RCC 7860 (cell line): ENCODE measurements around the gene ZMYND10.
"Not testable (repeated sequence)": the region's sequence is repeated elsewhere in the genome, so short reads cannot be mapped to it uniquely, and the experiment has no call there.

ENCODE experiments used
- DNase-seq: peaks from one replicate; pipeline ENCODE4 v3.0.0-alpha.2; 2015; ENCODE audit warnings: low spot score
- FAIRE-seq: peaks from 2 replicates; lab custom pipeline; 2012; peaks lifted over from hg19 to GRCh38; lab: Jason Lieb, UNC

The ZMYND10 gene

GRCh38 chr3:50312041-50312440, 33.5 kb downstream of the ZMYND10 start:
- not testable (repeated sequence) for DNase-seq, FAIRE-seq

GRCh38 chr3:50304601-50305000, 40.9 kb downstream of the ZMYND10 start:
- no peak for FAIRE-seq

GRCh38 chr3:50303013-50303815, 42.3 kb downstream of the ZMYND10 start, which contains the start of gene HYAL1:
Gene HYAL1, minus strand, starts transcription at chr3:50303574. Its CDS starts 618 bp downstream, at chr3:50302956.
- no peak for DNase-seq
- FAIRE-seq: no peak

More at GRCh38 chr3:50304601-50305000, 40.9 kb downstream of the ZMYND10 start:
- peak; percentile 9 for DNase-seq

- DNase-seq (no peak), FAIRE-seq (no peak)
Measured at GRCh38 chr3:50302095-50303012, 43.2 kb downstream of the ZMYND10 start.

GRCh38 chr3:50300681-50301254, 44.8 kb downstream of the ZMYND10 start:
- DNase-seq (no peak), FAIRE-seq (no peak)

GRCh38 chr3:50299929-50300680, 45.4 kb downstream of the ZMYND10 start:
- FAIRE-seq (no peak), DNase-seq (peak; percentile 14)

GRCh38 chr3:50299638-50299928, 45.9 kb downstream of the ZMYND10 start:
- FAIRE-seq (no peak), DNase-seq (no peak)

GRCh38 chr3:50298836-50299637, 46.5 kb downstream of the ZMYND10 start, which contains the start of the genes HYAL3 and NAA80:
Gene HYAL3, minus strand, starts transcription at chr3:50299405. Its CDS starts 3,803 bp downstream, at chr3:50295602.
Gene NAA80, minus strand, starts transcription at chr3:50299405. Its CDS starts 1,942 bp downstream, at chr3:50297463.
- DNase-seq: peak; percentile 96
- FAIRE-seq: peak; percentile 87

- DNase-seq: no peak
Measured at GRCh38 chr3:50297896-50298725, 47.4 kb downstream of the ZMYND10 start.

GRCh38 chr3:50297384-50297775, 48.2 kb downstream of the ZMYND10 start:
- FAIRE-seq (no peak), DNase-seq (no peak)

More at GRCh38 chr3:50297896-50298725, 47.4 kb downstream of the ZMYND10 start:
- FAIRE-seq: no peak

GRCh38 chr3:50296721-50297383, 48.7 kb downstream of the ZMYND10 start:
- DNase-seq: no peak
- no peak for FAIRE-seq

- no peak for DNase-seq
- no peak for FAIRE-seq
Measured at GRCh38 chr3:50295553-50296431, 49.7 kb downstream of the ZMYND10 start.

- no peak for FAIRE-seq
- no peak for DNase-seq
Measured at GRCh38 chr3:50294492-50295403, 50.8 kb downstream of the ZMYND10 start.

GRCh38 chr3:50294089-50294488, 51.4 kb downstream of the ZMYND10 start:
- FAIRE-seq (no peak), DNase-seq (no peak)

GRCh38 chr3:50293079-50293801, 52.3 kb downstream of the ZMYND10 start:
- no peak for FAIRE-seq

More at GRCh38 chr3:50293079-50293801, 52.3 kb downstream of the ZMYND10 start:
- DNase-seq: no peak
